Measurements from ENCODE around the gene C16orf96.

Gene C16orf96

DNA sequence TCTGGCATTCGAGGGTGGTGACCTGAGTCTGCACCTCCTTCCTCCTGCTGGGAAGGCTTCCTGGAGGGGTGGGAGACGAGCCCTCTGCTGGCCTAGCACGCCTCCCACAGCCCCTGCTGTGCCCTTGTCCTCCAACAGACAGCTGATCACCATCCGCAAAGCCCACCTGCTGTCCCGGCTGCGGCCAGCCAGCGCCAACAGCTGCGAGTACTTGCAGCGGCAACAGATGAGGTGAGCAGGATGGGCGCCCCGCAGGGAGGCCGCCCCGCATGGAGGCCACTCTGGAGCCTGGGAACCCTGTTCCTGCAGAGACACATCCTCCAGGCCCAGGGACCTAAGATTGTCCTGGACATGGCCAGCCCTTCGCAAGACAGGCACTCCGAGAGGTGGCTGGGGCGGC, 36.9 kb downstream of the C16orf96 start:
- no peak for FAIRE-seq
- DNase-seq (ENCODE audit: insufficient read length): no peak
- TF ChIP-seq POLR2AphosphoS5 (IDR thresholded peaks at IDR 0.05; ENCODE audit: low read depth, low read length): no peak
- no peak for TF ChIP-seq POLR2A (IDR thresholded peaks at IDR 0.05; ENCODE audit: low read depth, low read length)
- no peak for TF ChIP-seq TAF1 (IDR thresholded peaks at IDR 0.05; ENCODE audit: borderline replicate concordance, low read depth, low read length)

DNA sequence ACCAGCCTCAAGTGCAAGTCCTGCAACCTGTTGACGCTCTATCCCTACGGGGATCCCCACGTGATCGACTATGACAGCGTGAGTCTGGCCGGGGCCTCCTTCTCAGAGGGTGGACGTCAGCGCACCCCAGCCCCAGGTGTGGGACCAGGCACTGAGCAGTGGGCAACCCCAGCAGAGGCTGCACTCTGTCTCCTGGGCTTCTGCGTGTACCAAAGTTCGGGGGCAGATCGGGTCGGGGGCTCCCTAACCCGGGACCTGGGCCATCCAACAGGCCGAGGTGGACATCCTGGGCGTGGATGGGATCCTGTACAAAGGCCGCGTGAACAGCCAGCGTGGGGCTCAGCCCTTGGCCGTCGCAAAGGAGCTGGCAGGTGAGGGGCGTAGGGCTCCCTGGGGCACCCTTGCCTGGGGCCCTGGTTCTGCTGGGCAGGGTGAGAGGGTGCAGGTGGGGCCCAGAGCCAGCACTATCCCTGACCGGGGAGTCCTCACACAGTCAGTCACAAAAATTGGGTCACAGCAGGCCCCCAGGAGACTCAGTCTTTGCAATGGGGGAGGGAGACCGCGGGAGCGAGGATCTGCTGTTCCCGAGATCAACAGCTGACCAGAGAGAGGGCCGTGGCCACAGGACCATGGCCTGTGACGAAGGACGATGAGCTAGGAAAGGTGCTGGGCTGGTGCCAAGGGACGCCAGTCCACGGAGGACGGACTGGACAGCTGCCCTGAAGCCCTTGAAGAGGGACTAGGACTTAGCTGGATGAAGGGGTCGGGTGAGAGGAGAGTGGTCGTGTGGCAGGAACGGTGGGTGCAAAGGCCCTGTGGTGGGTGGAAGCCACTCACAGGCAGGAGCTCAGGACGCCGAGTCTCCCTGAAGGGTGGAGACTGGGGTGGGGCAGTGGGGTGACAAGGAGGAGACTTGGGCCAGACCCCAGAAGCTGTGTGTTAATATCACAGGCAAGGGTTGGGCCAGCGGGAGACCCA, 38.6 kb downstream of the C16orf96 start:
- FAIRE-seq (no peak), DNase-seq (ENCODE audit: insufficient read length) (no peak)
- TF ChIP-seq TAF1 (IDR thresholded peaks at IDR 0.05; ENCODE audit: borderline replicate concordance, low read depth, low read length) (no peak), POLR2A (IDR thresholded peaks at IDR 0.05; ENCODE audit: low read depth, low read length) (no peak), POLR2AphosphoS5 (IDR thresholded peaks at IDR 0.05; ENCODE audit: low read depth, low read length) (no peak)

DNA sequence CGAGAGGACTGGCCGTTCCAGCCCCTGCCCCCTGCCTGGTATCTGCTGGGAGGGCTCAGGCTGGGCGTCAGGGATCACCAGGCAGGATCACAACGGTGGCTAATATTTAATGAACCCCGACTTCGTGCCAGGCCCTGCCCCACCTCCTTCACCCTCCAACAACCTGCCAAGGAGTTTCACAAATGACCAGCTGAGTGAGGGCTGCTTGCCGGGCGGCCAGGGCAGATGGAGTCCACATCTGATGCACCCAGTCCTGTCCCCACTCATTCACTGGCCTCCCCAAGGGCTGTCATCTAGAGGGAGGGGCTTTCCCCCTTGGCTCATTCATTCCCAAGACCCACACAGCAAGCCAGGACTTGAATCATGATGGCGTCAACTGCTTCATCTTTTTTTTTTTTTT, 41.0 kb downstream of the C16orf96 start:
- TF ChIP-seq TAF1 (IDR thresholded peaks at IDR 0.05; ENCODE audit: borderline replicate concordance, low read depth, low read length) (no peak), POLR2AphosphoS5 (IDR thresholded peaks at IDR 0.05; ENCODE audit: low read depth, low read length) (no peak), POLR2A (IDR thresholded peaks at IDR 0.05; ENCODE audit: low read depth, low read length) (no peak)
- DNase-seq (ENCODE audit: insufficient read length) (no peak), FAIRE-seq (no peak)

DNA sequence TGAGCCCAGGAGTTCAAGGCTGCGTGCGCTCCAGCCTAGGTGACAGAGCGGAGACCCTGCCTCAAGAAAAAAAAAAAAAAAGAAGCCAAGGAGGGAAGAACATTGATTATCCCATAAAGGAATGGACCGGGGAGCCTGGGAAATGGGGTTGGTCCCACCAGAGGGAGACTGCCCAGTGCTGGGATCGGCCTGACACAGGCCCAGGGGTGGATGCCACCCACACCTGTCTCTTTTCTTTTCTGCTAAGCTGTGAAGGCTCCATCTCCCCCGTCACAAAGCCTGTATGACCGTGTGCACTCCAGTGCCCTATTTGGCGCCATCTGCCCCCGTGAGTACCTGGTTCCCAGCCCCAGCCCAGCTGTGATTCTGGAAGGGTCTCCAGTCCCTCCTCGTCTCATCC, 42.9 kb downstream of the C16orf96 start:
- FAIRE-seq (no peak), DNase-seq (ENCODE audit: insufficient read length) (no peak)
- TF ChIP-seq POLR2AphosphoS5 (IDR thresholded peaks at IDR 0.05; ENCODE audit: low read depth, low read length) (no peak), POLR2A (IDR thresholded peaks at IDR 0.05; ENCODE audit: low read depth, low read length) (no peak), TAF1 (IDR thresholded peaks at IDR 0.05; ENCODE audit: borderline replicate concordance, low read depth, low read length) (no peak)

DNA sequence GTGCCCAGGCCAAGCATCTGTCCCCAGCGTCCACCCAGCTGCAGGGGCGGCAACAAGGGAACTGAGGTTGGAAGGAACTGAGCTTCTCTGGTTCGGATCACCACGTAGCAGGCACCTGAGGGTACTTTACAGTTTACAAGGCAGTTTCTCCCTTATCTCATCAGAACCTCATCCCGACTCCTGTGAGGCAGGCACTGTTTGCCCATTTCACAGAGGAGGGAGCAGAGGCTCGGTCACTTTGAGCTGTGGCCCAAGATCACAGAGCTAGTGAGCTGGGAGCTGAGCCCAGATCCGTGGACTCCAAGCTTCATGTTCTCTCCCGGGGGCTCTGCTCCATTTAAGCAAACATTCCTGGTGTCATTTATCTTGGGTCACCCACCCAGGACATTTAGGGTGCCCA, 43.4 kb downstream of the C16orf96 start:
- FAIRE-seq (no peak), DNase-seq (ENCODE audit: insufficient read length) (no peak)
- no peak for TF ChIP-seq POLR2AphosphoS5 (IDR thresholded peaks at IDR 0.05; ENCODE audit: low read depth, low read length)
- TF ChIP-seq POLR2A (IDR thresholded peaks at IDR 0.05; ENCODE audit: low read depth, low read length): no peak
- no peak for TF ChIP-seq TAF1 (IDR thresholded peaks at IDR 0.05; ENCODE audit: borderline replicate concordance, low read depth, low read length)

DNA sequence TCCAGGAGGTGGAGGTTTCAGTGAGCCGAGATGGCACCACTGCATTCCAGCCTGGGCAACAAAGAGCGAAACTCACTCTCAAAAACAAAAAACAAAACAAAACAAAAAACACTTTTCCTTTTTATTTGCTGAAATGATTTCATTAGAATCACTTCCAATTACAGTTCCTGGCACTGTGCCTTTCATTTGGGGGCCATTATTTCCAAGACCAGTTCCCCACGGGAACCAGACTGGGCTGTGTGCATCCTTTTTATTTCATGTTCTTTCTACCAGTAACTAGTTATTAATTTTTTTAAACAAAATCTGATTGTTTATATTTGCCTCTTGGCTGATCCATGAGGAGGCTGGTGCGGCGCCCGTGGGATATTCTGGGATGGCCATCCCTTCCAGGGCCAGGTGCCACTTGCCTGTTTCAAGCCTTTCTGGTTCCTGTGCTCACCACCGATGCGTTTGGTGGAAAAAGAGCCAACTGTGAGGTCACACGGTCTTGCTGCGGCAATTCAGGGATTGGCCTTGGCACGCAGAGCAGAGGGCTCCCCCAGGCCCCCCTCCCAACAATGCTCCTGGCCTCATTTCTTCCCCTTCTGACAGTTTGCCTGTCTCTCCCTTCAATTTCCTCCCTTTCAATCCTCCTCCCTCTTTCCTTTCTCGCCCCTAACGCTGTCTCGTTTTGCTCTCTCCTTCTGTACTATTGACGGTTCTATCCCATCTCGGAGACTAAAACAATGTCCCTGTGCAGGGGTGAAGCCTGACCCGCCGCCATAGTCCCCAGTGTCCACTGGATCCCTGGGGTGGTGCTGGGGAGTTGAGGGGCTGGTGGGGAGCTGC, 45.1 kb downstream of the C16orf96 start:
- DNase-seq (ENCODE audit: insufficient read length) (no peak), FAIRE-seq (no peak)
- TF ChIP-seq POLR2A (IDR thresholded peaks at IDR 0.05; ENCODE audit: low read depth, low read length) (no peak), TAF1 (IDR thresholded peaks at IDR 0.05; ENCODE audit: borderline replicate concordance, low read depth, low read length) (no peak), POLR2AphosphoS5 (IDR thresholded peaks at IDR 0.05; ENCODE audit: low read depth, low read length) (no peak)

DNA sequence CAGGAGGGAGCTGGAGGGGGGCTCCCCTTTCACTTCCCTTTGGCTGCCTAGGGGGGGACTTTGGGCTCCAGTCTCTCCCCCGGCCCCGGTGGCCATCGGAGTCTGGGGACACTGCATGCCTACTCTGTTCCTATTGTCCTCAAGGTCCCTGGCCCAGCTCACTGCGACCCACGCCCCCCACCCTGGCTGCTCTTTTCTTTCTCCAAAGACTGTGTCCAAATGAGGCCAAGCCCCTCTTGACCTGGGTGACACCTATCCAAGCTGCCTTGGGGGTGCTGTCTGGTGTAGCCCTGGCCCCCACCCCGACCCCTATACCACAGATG, 45.7 kb downstream of the C16orf96 start:
- DNase-seq (ENCODE audit: insufficient read length) (no peak), FAIRE-seq (no peak)
- TF ChIP-seq TAF1 (IDR thresholded peaks at IDR 0.05; ENCODE audit: borderline replicate concordance, low read depth, low read length) (no peak), POLR2AphosphoS5 (IDR thresholded peaks at IDR 0.05; ENCODE audit: low read depth, low read length) (no peak), POLR2A (IDR thresholded peaks at IDR 0.05; ENCODE audit: low read depth, low read length) (no peak)

DNA sequence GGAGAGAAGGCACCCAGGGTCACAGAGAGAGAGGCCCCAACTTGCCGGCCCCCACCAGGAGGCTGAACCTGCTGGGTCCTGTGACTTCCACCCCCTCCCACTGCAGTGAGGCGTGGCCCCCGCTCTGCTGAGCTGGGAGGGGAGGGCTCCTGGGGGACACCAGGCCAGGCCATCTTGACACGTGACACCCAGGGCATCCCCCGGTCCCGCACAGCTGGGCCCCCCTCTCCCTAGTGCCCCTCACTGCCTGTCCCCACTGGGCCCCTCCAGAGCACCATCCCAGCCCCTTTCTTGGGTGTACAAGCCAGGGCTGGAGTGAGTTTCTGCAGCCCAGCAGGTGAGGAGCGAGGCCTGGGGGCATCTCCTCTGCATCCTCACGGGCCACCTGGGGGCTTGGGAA, 46.2 kb downstream of the C16orf96 start:
- no peak for TF ChIP-seq POLR2AphosphoS5 (IDR thresholded peaks at IDR 0.05; ENCODE audit: low read depth, low read length)
- no peak for TF ChIP-seq TAF1 (IDR thresholded peaks at IDR 0.05; ENCODE audit: borderline replicate concordance, low read depth, low read length)
- TF ChIP-seq POLR2A (IDR thresholded peaks at IDR 0.05; ENCODE audit: low read depth, low read length): no peak
- DNase-seq (ENCODE audit: insufficient read length) (no peak), FAIRE-seq (no peak)

DNA sequence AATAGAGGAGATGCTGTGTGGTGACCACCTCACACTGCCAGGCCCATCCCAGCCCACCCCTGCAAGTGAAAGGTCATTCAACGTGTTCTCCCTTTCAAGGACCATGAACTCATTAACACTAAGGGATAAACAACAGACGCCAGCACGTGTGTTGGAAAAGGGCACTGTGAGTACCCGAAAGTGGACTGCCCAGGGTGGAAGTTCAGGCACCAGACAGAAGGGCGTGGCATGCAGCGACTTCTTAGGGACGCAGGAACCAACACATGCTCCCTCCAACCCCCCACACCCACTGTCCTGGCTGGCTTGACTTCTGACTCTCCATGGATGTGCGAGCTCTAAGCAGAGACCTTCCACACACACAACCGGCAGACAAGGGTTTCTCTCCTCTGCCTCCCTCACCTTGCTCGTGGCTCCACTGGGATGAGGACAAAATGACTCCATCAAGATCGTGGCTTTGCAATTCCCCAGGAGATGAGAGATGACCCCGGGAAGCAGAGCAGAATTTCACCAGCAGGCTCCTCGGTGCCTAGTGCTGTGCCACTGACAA, 47.6 kb downstream of the C16orf96 start:
- DNase-seq (ENCODE audit: insufficient read length): no peak
- TF ChIP-seq POLR2A (IDR thresholded peaks at IDR 0.05; ENCODE audit: low read depth, low read length): no peak
- TF ChIP-seq POLR2AphosphoS5 (IDR thresholded peaks at IDR 0.05; ENCODE audit: low read depth, low read length): no peak
- TF ChIP-seq TAF1 (IDR thresholded peaks at IDR 0.05; ENCODE audit: borderline replicate concordance, low read depth, low read length): no peak

DNA sequence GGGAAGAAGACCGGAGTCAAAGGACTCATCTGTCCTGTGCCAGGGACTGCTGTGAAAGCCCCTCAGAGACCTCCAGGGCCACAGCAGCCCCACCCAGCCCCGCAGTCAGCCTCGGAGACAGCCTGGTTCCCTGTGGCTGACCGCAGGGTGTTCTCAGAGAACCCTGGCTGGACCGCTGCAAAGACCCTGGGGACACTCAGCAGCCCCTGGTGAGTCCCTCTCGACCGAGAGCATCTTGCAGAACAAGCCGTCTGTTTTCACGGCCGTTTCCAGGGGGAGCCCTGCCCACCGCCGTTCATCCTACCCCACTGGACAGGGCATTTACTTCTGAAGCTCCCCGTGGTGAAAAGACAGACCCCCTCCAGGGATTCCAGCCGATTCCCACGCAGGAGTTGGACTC, 48.3 kb downstream of the C16orf96 start:
- DNase-seq (ENCODE audit: insufficient read length) (no peak), FAIRE-seq (no peak)
- no peak for TF ChIP-seq POLR2AphosphoS5 (IDR thresholded peaks at IDR 0.05; ENCODE audit: low read depth, low read length)
- no peak for TF ChIP-seq TAF1 (IDR thresholded peaks at IDR 0.05; ENCODE audit: borderline replicate concordance, low read depth, low read length)
- no peak for TF ChIP-seq POLR2A (IDR thresholded peaks at IDR 0.05; ENCODE audit: low read depth, low read length)

More for the DNA sequence above, 47.6 kb downstream of the C16orf96 start:
- no peak for FAIRE-seq

DNA sequence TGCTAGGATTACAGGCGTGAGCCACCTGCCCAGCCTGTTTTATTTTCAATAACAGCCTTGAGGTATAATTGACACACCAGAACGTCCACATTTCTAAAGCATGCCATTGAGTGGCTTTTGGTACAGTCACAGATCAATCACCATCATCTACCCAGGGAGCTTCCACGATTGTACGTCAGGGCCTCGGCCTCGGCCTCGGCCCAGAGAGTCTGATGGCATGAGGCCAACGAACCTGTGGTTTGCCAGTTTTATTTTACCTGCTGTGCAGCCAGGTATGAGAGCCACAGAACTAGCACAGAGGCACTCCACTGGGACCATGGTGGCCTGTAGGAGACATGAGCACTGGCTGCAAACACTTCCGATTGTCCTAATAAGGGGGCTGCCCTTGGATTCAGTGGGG, 50.2 kb downstream of the C16orf96 start:
- TF ChIP-seq TAF1 (IDR thresholded peaks at IDR 0.05; ENCODE audit: borderline replicate concordance, low read depth, low read length) (no peak), POLR2AphosphoS5 (IDR thresholded peaks at IDR 0.05; ENCODE audit: low read depth, low read length) (no peak), POLR2A (IDR thresholded peaks at IDR 0.05; ENCODE audit: low read depth, low read length) (no peak)
- no peak for FAIRE-seq
- DNase-seq (ENCODE audit: insufficient read length): no peak

Measured in GM12892 (cell line).